ENCODE results near the gene MDFIC.

- TF ChIP-seq CTCF (IDR thresholded peaks at IDR 0.05; ENCODE audit: low read depth, low read length, missing input control) (no peak), REST (IDR thresholded peaks at IDR 0.05) (no peak), MAX (IDR thresholded peaks at IDR 0.05) (no peak), HNF4G (IDR thresholded peaks at IDR 0.05) (no peak), GABPA (IDR thresholded peaks at IDR 0.05 in 1 of 2, conservative IDR thresholded peaks at IDR 0.05 in 1 of 2) (no peak), YY1 (IDR thresholded peaks at IDR 0.05) (peak; percentile 37), SP1 (IDR thresholded peaks at IDR 0.05) (no peak), JUND (IDR thresholded peaks at IDR 0.05) (no peak), ATF3 (IDR thresholded peaks at IDR 0.05) (no peak)
Observed at GRCh38 chr7:115042596-115042995, 120.7 kb downstream of the MDFIC start.

Measured in liver (tissue), 3 donors.